HL-60 (cell line): ENCODE data around the gene SERTAD3.

Source experiments
- GABPA ChIP-seq: IDR thresholded peaks from 2 replicates; pipeline ENCODE4 v1.6.1; 2012; ENCODE audit warnings: low read depth
- POLR2AphosphoS5 ChIP-seq: IDR thresholded peaks from 2 replicates; pipeline ENCODE4 v1.6.1; 2012; ENCODE audit warnings: low read depth
- SPI1 ChIP-seq: IDR thresholded peaks from 2 replicates; pipeline ENCODE4 v1.6.1; 2012; ENCODE audit warnings: low read depth, mild to moderate bottlenecking, borderline replicate concordance
- TF ChIP-seq, protein P1 (sequence below): IDR thresholded peaks from one replicate; pipeline ENCODE4 v1.5.1; 2011; ENCODE audit warnings: low read length, control low read depth, inconsistent platforms; ENCODE audit not compliant: insufficient read depth
- TF ChIP-seq, protein P2 (sequence below): IDR thresholded peaks from 2 replicates; pipeline ENCODE4 v1.6.1; 2012; ENCODE audit warnings: low read depth; ENCODE audit not compliant: insufficient replicate concordance

DNA sequence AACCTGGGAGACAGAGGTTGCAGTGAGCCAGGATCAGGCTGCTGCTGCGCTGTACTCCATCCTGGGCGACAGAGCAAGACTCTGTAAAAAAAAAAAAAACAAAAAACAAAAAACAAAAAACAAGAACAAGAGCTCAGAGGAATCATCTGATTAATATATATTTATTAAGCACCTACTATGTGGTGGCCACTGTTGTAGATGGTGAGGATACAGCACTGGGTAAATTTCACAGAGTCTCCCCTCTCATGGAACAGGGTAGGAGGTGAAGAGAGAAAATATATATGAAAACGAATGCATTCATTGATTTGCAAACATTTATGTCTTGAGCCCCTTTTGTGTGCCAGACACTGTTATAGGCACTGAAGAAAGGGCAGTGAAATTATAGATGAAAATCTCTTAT, 12.4 kb downstream of the SERTAD3 start:
- TF ChIP-seq, protein P1, sequence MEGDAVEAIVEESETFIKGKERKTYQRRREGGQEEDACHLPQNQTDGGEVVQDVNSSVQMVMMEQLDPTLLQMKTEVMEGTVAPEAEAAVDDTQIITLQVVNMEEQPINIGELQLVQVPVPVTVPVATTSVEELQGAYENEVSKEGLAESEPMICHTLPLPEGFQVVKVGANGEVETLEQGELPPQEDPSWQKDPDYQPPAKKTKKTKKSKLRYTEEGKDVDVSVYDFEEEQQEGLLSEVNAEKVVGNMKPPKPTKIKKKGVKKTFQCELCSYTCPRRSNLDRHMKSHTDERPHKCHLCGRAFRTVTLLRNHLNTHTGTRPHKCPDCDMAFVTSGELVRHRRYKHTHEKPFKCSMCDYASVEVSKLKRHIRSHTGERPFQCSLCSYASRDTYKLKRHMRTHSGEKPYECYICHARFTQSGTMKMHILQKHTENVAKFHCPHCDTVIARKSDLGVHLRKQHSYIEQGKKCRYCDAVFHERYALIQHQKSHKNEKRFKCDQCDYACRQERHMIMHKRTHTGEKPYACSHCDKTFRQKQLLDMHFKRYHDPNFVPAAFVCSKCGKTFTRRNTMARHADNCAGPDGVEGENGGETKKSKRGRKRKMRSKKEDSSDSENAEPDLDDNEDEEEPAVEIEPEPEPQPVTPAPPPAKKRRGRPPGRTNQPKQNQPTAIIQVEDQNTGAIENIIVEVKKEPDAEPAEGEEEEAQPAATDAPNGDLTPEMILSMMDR = no peak
- TF ChIP-seq GABPA (no peak), POLR2AphosphoS5 (no peak), SPI1 (no peak)
- TF ChIP-seq, protein P2, sequence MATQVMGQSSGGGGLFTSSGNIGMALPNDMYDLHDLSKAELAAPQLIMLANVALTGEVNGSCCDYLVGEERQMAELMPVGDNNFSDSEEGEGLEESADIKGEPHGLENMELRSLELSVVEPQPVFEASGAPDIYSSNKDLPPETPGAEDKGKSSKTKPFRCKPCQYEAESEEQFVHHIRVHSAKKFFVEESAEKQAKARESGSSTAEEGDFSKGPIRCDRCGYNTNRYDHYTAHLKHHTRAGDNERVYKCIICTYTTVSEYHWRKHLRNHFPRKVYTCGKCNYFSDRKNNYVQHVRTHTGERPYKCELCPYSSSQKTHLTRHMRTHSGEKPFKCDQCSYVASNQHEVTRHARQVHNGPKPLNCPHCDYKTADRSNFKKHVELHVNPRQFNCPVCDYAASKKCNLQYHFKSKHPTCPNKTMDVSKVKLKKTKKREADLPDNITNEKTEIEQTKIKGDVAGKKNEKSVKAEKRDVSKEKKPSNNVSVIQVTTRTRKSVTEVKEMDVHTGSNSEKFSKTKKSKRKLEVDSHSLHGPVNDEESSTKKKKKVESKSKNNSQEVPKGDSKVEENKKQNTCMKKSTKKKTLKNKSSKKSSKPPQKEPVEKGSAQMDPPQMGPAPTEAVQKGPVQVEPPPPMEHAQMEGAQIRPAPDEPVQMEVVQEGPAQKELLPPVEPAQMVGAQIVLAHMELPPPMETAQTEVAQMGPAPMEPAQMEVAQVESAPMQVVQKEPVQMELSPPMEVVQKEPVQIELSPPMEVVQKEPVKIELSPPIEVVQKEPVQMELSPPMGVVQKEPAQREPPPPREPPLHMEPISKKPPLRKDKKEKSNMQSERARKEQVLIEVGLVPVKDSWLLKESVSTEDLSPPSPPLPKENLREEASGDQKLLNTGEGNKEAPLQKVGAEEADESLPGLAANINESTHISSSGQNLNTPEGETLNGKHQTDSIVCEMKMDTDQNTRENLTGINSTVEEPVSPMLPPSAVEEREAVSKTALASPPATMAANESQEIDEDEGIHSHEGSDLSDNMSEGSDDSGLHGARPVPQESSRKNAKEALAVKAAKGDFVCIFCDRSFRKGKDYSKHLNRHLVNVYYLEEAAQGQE = no peak
